ENCODE results near the gene SPRR4.

SPRR4 gene, protein sequence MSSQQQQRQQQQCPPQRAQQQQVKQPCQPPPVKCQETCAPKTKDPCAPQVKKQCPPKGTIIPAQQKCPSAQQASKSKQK

DNA sequence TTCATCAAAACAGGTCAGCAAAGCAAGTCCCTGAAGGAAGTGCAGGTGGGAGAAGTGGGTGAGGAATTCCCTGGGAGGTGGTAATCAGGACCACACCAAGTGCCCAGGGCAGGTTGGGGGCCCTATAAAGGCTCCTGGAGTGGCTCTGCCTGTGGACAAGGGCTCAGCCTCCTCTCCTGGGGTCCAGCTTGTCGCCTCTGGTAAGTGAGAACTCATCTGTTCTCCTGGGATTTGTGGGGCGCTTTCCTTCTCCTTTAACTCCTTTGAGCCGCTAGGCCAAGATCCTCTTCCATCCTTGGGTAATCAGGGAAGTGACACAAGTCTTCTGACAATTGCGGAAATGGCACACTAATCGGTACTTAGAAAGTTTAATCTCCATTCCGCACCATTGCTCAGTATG is at the start of gene SPRR4:
TSS of gene SPRR4 (plus strand) at position 154 of the 400 bp plus-strand sequence. CDS start 1,243 bp downstream, outside the sequence.
- DNase-seq (ENCODE audit: low read depth in 3 of 3), result no peak

DNA sequence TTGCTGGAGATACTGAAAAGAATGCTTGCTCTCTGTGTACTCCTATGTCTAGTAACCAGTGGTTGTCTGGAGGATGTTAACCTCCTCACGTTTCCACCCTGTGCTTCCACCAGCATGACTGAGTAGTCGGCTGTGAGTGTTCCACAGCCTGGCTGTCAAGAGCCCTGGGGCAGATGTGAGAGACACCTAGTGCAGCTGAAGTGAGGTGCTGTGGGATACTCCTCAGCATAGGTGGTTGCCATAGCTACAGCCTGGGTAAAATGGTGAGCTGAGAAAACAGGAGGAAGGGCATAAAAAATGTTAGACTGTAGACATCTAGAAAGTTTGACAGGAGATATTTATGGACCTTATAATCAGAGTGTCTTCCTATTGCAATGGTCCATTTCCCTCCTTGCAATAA is 46.3 kb upstream of the SPRR4 start:
- no peak for DNase-seq (ENCODE audit: low read depth in 3 of 3)

DNA sequence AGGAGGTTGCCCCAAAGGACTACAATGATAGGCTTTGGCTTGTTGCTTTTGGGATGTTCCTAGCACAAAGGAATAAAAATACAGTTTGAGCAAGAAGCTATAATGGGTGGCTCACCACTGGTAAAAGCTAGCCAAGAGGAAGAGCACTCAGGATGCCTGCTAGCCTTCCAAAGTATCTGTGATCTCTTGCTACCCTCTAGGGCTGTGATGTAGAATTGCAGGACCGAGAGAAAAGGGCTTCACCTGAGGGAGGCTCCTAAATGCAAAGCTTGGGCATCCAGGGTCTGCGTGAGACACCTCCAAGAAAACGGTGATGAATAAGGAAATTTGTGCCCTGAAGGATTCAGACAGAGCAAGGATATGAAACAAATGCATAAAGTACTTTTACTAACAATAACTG is 44.4 kb upstream of the SPRR4 start:
- DNase-seq (ENCODE audit: low read depth in 3 of 3), result no peak

DNA sequence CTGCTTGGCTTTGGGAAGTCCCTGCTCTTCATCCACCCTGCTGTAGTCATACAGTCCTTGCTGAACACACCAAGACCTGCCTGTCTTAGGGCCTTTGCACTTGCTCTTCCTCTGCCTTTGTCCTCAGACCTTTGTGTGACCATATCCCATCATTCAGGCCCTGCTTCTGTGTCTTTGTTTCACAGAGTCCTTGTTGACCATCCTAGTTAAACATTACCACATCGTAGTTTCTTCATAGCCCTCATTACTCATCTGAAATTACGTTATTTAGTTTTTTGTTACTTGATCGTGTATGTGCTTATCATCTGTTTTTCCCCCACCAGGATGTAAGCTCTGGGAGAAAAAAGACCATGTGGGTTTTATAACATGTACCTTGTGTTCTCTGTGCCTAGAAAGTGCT is 41.8 kb upstream of the SPRR4 start:
- no peak for DNase-seq (ENCODE audit: low read depth in 3 of 3)

DNA sequence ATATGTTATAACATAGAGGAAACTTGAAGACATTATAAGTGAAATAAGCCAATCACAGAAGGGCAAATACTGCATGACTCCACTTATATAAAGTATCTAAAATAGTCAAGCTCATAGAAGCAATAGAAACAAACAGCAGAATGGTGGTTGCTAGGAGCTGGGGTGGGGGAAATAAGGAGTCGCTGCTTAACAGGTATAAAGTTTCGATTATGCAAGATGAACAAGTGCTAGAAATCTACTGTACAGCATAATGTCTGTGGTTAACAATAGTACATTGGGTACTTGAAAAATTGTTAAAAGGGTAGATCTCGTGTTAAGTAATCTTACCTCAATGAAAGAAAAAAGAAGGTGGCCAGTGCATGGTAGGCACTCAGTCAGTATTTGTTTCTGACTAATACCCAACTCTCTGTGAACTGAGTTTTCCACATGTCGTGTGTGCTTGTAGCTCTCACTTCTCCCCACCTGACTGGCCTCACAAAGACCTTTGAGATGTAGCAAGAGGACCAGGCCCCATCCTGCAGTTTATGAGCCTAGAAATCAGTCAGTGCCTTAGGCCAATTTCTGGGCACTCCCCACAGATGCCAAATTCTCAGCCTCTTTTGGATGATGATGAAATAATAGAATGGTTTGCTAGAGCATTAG is 38.2 kb upstream of the SPRR4 start:
- DNase-seq (ENCODE audit: low read depth in 3 of 3), result no peak

DNA sequence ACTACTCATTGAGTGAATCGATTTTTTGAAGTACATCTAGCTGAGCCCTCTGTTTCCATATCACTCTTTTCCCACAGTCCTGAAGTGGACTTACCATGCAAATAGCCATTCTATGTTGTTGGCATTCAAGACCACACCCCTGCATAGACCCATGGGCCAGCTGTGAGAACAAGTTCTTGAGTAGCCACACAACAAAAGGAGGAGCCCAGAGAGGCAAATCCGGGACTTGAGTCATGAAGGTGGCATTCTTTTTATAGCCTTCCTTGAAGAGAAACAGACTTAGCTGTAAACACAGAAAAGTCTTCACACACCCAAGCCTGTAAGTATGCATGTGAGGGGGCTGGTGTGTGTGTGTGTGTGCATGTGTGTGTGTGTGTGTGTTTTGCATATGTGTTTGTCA is 37.3 kb upstream of the SPRR4 start:
- DNase-seq (ENCODE audit: low read depth in 3 of 3), result no peak

DNA sequence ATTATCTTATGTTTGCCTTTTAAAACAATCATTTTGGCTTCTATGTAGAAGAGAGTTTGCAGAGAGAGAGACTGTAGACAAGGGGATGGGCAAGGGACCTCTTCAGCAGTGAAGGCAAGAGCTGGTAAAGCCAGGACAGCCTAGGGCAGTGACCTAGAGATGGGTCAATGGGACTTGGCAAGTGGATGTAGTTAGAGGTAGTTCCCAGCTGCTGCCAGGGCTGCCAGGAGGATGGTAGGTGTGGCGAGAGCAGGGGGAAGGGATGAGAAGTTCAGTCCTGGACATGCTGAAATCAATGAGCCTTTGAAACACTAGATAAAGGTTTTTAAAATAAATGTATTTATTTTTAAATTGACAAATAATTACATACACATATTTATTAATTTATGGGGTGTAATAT is 29.8 kb upstream of the SPRR4 start:
- no peak for DNase-seq (ENCODE audit: low read depth in 3 of 3)

DNA sequence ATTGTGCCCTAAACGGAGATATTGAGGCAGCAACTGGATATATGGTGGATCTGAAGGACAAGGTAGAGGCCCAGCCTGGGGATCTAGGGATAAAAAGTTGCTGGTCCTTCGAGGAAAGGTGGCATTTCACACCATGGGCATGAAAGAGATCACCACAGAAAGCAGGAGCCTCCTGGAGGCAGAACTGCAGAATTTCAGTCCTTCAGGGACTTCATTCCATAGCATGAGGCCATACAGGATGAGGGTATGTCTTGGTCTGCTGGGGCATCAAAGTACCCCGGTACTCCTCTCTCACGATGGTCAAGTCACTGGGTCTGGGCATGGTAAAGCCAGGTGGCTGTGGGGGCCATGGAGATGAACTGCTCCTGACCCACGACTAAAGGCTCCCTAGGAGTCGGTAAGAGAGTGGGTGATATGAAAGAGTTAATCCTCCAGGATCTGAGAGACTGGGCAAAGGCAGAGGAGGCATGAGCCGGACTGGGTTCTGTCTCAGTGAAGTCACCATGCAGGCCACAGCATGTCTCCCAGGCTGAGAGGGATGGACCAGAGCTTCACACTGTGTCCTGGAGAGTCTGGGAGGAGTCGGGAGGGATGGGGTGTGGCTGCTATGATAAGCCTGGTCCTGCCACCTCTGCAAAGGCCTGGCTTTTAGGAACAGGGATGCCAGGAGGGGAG is 29.3 kb upstream of the SPRR4 start:
- no peak for DNase-seq (ENCODE audit: low read depth in 3 of 3)

DNA sequence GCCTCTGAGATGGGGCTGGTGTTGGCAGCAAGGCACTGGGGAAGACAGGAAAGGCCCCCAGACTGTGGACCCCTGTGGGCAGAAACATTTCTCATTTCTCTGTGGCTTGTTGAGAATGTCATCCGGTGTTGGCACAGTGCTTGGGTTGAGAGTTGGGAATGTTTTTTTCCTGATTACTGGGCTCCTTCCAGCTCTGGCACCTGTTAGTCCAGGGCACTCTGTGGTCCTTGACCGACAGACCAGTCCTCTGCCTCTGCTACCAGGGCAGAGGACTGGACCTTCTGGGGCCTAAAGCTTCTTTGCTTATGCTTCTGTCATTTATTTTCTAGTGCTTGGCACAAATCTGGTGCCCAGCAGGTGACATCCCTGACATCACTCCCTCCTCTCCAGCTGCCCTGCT is 28.3 kb upstream of the SPRR4 start:
- no peak for DNase-seq (ENCODE audit: low read depth in 3 of 3)

DNA sequence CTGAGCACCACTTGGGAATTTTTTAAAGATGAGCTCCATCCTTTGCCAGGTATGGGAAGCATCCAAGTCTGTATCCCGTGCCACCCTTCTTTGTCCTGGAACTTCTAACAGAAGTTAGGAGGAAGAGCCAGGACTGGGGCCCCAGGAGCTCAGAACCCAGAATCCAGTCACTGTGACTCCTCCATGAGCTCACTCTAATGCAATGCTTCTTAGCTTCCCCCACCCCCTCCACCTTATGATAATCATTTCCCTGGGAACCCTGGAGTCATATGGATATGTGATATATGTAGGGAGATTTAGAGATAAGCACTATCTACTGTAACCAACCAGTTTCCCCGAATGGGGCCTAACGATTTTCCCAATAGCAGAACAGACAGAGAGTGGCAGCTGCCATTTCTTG is 24.2 kb upstream of the SPRR4 start:
- no peak for DNase-seq (ENCODE audit: low read depth in 3 of 3)

DNA sequence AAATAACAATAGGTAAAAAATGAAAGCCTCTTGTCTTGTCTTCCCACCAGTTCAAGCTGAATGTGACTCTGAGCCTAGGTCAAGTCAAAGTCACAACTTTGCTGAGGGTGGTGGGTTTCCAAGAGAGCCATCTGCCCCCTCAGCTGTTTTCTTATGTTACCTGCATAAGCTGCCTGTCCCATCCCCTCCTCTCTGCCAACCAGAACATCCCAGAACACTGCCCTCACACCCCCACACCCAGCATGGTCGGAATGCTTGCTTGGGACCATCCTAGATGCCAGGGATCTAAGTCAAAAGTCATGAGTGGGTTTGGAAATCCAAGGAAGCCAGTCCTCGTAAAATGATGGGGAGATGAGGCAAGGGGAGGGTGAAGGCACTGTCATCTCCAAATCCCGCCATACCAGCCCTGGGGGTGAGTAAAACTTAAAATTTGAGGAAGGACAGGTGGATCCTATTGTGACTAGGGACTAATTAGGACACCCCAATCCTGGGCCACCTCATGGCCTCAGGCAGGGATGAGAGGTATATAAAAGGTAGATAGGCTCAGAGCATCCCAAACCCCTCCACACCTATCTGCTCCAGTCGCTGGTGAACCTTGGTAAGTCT is 23.7 kb upstream of the SPRR4 start, which contains the start of gene SPRR5:
TSS of gene SPRR5 (plus strand) at position 556 of the 606 bp plus-strand sequence. CDS start 1,349 bp downstream, outside the sequence.
- DNase-seq (ENCODE audit: low read depth in 3 of 3), result no peak

DNA sequence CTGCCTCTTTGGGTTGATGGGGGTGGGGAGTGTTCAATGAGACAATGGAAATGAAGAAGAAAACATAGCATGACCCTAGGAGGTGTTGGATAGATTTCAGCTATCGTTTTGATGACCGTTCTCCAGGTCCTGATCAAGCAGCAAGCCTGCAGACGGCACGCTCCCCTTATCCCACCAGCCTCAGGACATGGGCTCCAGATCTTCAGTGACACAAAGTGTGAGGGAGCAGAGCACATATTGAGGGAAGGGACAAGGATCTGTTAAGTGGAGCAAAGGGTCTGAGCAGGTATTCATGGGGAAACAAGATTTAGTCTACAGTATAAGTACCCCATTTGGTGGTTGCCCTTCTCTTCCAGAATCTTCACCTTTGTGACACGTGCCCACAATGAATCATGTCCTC is 18.7 kb upstream of the SPRR4 start:
- no peak for DNase-seq (ENCODE audit: low read depth in 3 of 3)

DNA sequence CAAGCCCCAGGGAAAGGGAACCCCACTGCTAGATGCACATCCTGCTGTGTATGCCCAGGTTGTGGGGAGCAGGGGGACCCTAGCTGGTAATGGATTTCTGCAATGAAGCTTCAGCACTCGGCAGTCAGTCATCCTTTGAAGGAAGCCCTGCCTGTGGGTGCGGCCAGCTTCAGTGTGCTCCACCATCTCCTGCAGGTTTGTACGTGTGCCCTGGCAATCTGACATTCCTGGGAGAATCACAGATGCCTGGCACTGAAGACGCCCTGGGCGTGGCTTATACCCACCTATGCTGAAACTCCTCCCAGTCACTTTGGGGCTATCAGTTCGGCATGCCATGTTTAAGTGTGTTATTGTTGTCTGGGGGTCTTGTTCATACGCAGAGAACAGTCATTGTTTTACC is 16.7 kb upstream of the SPRR4 start:
- no peak for DNase-seq (ENCODE audit: low read depth in 3 of 3)

DNA sequence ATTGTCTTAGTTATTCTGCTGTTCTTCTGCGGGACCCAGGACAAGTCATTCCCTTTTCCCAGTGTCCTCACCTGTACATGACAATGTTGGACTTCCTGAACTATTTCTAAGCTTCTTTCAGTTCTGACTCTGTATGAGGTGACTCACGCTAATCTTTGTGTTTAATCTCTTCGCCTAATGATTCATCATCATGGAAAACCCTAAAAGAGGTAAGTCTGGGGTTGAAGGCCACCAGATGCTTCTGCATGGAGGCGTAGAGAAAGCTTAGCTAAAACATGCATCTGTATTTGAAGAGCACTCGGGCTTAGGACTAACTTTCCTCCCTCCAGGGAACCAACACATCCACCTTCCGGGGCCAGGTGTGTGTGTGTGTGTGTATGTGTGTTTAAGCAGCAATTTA is 16.0 kb upstream of the SPRR4 start:
- DNase-seq (ENCODE audit: low read depth in 3 of 3), result no peak

DNA sequence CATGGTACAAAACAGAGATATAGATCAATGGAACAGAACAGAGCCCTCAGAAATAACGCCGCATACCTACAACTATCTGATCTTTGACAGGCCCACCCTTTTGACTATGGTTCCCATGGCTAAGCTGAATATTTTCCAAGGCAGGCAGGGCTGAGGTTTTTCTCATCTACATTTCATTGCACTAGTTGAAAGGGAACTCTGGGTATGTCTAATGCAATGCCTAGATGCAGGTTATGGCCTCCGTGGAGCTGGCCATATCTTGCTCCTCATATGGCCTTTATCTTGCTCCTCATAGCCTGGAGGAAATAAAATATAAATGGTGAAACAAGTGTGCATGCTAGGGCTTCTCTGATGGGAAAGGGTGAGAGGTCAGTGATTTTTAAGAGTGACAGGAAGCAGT is 12.9 kb upstream of the SPRR4 start:
- DNase-seq (ENCODE audit: low read depth in 3 of 3), result no peak

DNA sequence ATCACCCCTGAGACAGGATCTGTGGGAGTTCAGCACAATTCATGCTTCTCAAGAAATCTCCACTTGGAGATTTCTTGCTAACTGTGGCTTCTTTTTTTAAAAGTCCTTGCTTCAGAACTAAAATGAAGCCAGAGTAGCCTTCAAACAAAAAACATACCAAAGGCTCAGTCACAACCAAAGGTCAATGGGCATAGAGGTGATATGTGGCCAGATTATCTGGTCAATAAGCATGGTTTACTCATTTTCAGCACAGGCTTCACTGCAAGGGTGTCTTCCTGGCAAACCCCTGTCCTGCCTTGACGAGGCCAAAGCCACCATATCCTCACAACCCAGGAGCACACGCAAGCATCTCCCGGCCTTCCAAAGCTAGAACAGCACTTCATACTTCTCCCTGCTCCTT is 11.2 kb upstream of the SPRR4 start:
- DNase-seq (ENCODE audit: low read depth in 3 of 3), result no peak

DNA sequence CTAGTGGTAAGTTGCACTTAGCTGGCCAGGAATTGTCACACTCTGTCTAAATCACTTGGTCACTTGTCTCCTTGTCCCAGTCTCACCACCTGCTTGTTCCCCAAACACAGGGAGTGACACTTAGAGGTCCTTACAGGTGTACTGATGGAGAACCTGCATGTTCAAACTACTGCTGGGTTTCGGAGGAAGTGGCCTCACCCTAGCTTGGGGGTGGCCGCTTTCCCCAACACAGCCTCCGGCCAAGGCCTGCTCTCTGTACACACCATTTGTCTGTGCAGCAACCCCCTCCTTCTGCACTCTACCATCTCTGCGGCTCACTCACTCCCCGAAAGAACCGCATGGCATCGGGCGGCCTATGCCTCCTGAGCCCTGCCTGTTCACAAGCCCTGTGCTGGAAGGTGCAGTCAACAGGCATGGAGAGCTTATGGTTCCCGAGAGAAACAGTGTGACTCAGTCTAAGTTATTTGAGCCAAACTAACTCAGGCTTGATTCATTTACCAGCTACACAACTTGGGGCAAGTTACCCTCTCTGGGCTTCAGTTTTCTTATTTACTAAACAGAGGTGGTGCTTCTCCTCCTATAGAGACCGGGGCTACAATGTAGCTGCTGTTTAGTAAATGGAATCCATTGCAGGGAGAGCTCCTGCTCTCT is 10.5 kb upstream of the SPRR4 start:
- DNase-seq (ENCODE audit: low read depth in 3 of 3), result no peak

DNA sequence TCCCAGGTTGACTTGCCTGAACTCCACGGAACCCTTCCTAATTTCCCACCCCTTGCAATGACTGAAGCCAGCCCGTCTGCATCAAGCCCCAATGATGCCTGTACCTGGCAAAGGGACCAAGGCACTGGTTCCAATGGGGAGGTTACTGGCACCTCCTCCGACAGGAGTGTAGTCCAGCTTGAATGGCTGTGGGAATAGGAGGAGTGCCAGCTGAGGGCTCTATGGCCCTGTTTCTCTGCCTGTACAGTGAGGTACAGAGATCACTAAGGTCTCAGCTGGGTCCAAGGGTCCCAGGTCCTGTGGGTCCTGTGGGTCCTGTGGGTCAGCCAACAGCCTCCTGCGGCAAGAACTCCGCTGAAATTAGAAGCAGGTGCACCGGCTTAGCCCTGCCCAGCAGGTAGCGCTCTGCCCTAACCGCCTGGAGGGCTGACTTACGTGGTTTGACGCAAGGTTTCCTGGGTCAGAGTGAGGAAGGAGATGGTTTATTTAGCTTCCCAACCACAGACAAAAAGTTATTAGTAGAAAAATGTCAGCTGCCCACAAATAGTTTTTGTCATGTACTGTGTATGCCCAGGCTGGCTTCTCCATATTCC is 9.9 kb upstream of the SPRR4 start:
- DNase-seq (ENCODE audit: low read depth in 3 of 3), result no peak

DNA sequence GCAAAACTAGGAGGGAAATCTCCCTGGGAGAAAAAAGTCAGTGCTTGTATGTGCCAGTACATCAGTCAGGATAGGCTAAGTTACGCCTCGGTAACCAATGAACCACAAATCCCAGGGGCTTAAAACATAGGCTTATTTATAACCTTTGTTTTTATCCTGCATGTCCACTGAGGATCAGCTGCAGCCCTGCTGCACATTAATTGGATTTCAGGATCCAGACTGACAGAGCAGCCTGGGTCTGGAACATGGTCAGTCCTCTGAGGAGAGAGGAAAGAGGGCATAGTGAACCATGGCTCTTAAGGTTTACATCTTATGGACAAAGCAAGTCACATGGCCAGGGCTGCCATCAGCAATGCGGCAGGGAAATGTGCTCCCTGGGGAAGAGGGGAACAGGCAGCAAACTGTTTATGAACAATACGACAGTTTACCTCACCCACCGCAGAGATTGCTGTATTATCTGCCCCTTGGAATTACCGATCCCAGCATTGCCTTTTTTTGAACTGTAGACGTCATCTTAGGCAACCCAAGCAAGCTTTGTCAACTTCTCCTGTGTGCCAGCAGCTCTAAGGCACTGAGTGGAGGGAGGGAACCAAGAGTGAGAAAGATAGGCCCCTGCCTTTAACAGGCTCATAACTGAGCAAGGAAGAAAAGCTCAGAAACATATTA is 9.1 kb upstream of the SPRR4 start:
- DNase-seq (ENCODE audit: low read depth in 3 of 3), result no peak

DNA sequence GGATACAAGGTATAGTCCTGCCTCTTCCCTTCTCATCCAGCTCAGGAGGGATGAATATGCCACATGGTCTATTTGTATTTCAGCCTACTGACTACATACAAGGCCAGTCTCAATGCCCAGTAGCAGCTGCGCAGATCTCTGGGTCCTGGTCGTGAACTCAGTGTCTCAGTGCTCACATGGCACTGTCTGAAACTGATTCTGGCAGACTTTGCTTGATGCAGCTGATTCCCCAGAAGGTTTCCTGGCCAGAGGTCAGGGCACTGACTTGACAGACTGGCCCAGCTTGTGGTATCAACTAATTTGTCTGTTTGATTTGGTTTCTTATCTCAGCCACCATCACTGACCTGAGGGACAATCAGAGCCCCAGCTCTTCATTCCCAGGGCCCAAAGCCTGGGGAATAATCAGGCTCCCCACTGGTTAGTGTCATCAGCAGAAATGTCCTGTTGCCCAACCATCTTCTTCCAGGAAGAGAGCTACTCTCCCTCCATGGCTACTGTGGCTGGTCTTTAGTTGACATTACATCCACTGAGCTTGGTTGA is 7.5 kb upstream of the SPRR4 start:
- DNase-seq (ENCODE audit: low read depth in 3 of 3), result no peak

DNA sequence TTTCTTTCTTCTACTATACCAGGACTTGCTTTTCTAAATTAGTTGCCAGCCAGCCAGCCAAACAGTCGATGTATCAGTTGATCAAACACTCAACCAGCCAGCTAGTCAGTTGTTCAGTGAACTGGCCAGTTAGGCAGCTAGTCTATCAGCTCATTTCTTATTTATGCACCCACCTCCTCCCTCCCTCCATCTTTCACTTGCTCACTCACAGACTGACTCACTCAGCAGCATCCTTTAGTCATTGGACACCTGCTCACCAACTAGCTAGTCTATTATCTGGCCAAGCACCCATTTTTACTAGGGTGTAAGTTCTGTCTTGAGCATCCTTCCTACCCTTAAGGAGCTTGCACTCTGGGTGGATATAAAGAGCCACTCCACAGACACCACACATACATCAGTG is 5.9 kb upstream of the SPRR4 start:
- DNase-seq (ENCODE audit: low read depth in 3 of 3), result no peak
